NCI-H2196 treated with DMSO at 0.1 percent for 48 hours (cell line): Measurements from ENCODE around the gene SNAI3.

ENCODE experiments used
- DNase-seq: peaks from one replicate; lab custom pipeline; 2025; ENCODE audit not compliant: unreplicated experiment; lab: John Stamatoyannopoulos, UW

Gene SNAI3

GRCh38 chr16:88691924-88692560 is 5.7 kb upstream of the SNAI3 start:
- DNase-seq = no peak

DNA sequence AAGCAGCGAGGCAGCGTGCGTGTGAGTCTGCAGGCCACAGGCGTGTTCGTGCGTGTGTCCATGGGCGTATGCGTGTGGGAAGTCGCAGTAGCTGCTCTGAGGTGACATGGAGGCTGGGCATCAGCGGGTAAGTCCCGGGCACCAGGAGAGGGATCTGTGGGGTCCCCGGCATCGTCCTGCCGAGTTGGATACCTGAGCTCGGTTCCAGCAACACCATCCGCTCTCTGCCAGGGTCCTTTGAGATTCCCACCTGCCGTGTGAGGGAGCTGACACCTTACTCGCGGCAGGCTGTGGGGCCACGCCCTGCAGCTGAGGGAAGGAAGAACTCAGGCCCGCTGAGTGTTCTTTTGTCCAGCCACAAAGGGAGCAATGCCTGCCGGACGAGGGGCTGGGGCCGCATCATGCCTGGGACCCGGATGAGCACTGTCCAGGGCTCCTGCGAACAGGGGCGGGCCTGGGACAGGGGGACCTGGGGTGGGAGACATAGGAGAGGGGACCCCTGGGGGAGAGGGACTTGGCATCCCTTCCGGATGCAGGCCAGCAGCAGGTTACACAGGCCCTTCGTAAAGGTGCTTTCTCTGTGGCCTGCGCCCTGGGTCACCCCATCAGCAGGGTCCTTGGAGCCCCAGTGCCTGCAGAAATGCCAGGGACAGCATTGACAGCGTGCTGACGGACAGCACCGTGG is 5.0 kb upstream of the SNAI3 start:
- DNase-seq = no peak

DNA sequence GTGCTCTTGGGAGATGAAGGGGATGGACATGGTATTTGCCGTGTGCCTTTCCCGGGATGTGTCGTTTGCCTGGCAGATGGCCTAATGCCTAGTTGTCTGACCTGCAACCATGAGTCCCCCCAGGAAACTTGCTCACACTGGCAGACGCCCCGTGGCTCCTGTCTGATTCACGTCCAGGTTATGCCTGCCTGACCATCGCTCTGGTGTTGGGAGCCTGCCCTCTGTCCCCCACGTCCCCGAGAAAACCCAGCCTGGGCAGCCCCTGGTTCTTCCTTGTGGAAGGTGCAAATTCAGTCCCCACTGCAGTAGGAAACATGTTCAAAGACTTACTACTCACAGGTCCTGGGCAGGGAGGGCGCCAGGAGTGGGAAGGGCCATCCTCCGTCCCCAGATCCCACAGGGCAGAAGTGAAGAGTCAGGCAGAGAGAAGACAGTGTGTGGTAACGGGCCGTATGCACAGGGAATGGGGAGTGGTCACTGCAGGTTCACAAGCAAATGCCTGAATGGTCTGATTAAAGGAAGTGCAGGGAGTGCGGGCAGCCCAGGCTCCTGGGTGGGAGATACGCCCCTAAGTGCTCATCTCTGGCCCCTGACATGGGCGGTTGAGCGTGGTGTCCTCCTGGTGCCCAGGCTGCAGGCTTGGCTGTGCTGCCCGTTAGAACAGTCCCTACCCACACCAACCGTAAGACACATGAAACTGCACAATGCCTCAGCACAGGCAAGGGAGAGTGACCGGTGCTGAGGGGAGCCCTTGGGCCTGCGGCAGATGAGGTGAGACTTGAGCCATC is 4.2 kb upstream of the SNAI3 start:
- no peak for DNase-seq

DNA sequence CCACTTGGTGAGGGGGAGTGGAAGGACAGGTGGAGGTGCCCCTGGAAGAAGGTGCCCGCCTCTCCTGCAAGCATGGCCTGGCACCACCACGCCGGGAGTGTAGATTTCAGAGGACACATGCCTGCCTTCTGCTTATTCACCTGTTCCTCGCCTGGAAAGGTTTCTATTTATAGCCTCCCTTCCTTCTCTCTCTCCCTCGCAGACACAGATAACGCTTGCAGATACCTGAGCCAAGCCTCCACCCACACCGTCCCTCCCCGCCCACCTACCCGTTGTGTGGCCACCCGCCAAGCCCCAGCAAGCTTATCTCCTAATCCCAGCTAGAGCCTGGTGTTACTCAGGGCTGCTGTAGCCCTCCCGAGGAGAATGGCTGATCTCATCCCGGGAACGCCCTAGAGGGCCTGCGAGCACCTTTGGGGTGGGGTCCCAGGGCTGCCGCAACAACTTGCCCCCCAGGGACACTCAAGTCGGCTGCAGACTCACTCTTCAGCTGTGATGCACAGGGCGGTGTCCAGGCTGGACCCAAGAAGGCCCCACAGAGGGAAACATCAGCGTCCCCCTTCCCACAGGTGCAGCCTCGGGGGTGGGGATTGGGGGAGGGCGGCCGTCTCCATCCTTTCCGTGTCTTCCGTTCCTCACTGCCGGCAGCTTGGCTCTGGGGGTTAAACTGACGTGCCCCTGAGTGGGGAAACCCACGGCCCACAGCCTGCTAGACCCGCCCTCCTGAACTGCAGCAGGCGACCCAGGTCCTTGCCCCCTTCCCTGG is 1.9 kb upstream of the SNAI3 start:
- peak; percentile 59 for DNase-seq

GRCh38 chr16:88687676-88688012 is 1.3 kb upstream of the SNAI3 start:
- no peak for DNase-seq

DNA sequence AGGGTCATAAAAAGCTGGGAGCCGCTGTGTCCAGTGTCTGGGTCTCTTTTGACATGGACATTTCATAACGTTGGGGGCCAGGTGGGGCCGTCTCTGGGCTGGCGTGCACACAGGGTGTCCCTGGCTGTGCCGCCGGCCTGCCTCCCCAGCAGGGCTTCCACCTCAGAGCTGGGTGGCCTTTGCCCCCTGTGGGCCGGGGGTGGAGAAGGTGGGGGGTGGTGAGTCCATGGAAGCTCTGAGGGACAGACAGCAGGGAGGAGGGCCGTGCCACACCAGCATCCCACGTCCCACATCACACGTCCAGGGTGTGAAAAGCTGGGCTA is 908 bp upstream of the SNAI3 start:
- no peak for DNase-seq

DNA sequence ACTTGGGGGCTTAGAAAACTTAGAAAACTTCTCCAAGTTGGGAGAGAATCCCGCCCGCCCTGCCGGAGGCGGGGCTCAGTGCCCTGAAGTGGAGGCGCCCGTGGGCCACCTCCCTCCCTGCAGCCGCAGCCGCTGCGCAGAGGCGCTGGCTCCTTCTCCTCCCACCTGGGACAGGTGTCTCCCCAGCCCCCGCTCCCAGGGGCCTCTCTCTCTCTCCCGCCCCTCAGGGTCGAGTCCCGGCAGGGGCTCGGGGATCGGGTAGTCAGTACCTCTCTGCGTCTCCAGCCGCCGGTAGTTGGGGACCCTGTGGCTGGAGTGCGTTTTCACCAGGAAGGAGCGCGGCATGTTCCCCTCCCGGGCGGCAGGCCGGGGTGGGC is 257 bp downstream of the SNAI3 start:
- peak; percentile 50 for DNase-seq

DNA sequence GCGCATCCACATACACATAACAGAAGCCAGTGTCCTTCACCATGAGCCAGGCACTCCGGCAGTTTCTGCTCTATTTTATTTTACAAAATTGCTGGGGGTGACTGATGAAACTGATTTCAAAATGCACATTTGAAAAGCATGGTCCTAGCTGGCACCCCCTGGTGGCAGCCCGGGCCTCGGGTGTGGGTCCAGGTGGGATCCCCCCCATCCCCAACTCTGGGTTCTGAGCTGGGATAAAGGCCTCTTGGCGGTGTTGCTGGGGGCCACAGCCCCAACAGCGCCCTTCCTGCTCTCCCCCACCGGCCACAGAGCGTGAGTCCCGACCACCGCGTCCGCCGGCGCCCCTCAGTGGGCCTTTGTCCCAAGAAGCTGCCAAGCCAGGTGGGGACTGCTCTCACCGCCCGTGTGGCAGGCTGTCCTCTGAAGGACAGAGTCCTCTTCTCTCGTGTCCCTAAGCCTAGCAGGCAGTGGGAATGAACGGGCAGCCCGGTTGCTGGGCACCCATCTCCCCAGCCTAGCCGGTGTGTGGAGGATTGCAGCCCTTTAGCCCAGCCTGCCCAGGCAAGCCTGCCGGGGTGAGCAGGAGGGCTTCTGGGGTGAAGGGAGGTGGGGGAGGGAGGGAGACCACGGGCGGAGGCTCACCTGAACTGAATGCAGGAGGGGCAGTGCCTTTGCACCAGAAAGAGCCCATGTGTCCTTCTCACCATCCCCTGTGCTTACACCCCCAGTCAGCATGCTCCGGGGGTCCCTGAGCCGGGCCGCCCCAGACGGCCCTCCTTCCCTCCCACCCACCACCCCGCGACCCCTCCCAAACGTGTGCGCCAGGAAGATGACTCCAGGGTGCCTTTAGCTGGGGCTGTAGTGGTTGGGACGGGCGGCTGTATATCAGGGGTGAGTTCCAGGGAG is 898 bp downstream of the SNAI3 start:
- no peak for DNase-seq

GRCh38 chr16:88684569-88685155 is 1.6 kb downstream of the SNAI3 start:
- no peak for DNase-seq

DNA sequence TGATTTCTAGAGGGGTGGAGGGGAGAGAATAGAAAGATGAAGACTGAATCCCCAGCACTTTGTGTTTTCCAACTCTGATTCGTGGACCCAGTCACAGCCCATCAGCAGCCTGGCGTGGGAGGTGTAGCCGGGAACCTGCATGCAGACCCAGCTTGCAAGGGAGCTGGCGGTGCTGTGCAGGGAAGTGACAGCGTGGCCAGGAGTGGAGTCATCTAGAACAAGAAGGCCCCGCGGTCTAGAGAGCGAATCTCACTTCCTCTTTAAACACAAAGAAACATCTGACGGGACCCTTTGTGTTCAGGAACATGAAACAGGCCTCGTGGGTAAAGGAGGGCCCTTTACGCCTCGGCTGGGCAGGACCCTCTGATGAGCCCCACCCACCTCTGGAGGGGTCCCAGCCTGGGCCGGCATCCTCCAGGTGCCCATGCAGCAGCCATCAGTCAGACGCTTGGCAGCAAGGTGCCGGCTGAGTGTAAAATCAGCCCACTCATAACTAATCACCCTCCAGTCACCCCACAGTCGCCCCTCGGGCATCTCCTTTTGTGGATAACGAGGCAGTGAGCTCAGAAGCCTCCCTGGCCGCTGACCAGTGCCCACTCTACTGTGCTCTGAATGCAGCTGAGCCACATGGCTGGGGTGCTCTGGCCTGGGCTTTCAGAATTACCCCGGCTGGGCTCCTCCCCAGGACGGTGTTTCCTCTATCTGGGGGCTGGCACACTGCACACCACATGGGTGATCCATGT is 4.4 kb downstream of the SNAI3 start:
- no peak for DNase-seq

GRCh38 chr16:88681084-88681680 is 5.1 kb downstream of the SNAI3 start:
- DNase-seq = no peak

DNA sequence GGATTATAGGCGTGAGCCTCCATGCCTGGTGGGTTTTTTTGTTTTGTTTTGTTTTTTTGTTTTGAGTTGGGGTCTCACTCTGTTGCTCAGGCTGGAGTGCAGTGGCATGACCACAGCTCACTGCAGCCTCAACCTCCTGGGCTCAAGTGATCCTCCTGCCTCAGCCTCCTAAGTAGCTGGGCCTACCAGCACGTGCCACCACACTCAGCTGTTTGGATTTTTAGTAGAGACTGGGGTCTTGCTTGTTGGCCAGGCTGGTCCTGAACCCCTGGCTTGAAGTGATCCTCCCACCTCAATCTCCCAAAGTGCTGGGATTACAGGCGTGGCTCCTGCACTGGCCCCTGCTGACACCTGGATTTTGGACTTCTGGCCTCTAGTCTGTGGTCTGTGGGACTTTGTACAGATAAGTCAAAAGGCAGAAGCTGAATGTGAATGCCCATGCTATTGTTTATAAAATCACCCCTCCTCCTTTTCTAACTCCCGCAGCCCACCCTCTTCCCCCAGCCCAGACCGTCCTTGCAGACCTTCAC is 5.7 kb downstream of the SNAI3 start:
- DNase-seq = no peak

DNA sequence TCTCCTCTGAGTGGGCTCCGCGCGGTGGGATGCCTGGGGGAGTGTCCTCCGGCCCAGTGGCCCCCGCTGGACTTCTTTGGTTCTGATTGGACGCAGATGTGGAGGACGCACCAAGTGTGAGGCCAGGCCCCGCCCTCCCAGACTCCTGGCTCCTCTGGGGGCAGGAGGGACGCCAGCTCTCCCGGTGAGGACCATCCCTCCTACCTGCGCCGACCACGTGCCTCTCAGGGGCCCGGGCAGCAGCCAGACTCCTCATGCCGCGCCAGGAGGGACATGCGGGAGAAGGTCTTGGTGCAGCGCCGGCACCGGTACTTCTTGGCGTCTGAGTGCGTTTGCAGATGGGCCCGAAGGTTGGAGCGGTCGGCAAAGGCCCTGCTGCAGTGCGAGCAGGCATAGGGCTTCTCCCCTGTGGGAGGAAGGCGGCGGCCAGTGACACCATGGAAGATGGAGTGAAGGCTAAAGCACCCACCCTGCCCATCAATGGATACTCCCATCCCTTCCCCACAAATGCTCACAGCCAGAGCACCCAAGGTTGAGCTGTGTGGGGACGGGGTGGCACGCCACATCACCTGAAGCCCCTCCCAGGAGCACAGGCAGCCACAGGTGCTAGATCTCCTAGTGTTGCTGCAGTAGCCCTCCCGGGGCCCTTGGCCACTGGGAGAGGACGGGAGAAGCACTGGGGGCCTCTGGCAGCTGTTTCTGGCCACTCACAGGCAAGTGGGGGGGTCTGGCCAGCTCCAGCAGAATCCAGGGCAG is 7.9 kb downstream of the SNAI3 start:
- DNase-seq = no peak

GRCh38 chr16:88677721-88678120 is 8.6 kb downstream of the SNAI3 start:
- DNase-seq = no peak

DNA sequence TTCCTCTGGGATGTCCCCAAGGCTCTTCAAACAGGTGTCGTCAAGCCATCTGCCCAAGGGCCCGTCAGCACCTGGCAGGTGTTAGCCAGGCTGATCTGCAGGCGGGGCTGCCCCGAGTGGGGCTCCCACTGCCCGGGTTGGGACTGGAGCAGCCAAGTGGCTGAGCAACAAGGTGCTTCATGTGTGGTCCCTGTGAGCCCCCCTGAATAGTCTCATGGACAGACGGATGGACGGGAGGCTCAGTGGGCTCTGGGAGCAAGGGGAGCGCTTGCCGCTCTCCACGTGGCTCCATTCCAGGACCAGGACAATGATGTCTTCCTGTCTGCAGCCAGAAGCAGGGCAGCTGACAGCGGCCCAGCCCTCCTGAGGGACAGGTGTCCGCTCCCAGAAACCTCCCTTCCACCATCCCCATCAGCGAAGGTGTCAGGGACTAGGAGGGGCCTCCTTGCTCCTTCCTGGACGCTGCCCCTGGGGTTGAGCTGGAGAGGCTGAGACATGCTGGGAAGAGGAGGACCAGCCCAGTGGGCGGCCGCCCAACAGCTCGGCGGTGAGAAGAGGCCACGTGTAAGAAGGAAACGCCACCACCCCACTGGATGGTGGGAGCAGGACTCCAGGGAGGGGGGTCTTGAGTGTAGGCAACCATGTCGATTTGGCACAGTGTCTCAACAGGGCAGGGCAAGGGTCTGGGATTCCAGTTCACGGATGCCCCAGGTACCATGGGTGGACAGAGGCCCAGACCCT is 9.6 kb downstream of the SNAI3 start:
- DNase-seq = no peak

DNA sequence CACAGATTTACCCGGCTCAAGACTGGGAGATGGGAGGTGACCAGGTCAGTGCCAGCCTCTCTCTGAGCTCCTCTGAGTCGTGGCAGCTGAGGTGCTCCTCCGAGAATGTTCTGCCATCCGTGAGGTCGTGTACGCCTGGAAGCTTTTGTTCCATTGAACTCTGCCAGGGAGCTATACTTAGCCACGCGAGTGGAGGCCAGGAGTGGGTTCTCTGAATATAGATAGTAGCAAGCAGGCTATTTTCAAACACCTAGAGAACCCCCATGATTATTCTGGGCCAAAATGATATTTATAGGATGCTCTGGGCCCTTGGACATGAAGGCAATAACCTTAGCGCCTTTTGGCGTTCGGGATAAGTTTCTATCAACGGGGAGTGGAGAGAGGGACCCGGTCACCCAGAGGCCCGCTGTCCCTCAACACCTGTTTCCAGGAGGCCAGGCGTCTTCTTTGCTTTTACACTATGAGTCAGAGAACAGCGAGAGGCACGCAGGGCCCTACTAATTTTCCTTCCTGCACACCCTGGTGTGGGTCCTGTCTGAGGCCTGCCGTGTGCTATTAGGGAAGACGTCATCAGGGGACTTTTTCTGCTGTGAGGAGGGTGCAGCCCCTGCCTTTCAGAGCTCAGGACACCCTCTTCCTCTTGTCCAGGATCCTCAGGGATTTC is 12.5 kb downstream of the SNAI3 start:
- no peak for DNase-seq

DNA sequence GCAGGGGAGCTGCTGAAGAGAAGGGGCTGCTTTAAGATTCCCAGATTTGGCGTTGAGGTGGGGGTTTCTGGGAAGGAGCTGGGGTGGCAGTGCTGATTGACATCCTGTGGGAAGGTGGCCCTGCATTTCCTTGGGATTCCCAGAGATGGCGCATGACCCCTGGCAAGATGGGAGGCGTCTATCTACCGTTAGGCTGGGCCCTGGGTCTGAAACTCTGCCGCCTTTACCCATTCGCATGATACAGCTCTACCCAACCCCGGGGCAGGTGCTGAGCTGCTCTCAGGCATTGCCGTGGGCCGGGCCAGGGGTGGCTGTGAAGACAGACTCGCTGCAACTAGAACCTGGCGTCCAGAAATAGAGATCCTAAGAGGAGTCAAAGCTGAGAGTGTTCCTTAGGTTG is 13.5 kb downstream of the SNAI3 start:
- DNase-seq = no peak
